ENCODE data around the gene DFFB.

DNA sequence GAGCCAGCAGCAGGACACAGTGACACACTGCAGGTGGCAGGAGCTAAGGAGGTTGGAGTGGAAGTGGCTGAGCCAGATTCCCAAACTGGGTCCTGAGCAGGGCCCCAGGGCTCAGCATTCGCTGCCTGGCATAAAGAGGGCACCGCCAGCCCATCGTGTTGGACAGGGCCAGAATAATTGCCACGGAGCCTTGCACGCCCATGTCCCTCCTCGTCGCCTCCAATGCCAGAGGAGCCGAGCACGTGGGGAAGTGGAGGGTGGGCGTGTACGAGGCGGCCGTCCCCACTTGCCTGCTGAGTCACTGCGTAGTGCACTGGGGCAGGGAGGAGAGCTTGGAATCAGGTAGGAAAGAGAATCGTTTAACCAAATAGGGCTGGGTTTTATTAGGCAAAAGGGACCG, 34.9 kb upstream of the DFFB start:
- TF ChIP-seq, protein P1, sequence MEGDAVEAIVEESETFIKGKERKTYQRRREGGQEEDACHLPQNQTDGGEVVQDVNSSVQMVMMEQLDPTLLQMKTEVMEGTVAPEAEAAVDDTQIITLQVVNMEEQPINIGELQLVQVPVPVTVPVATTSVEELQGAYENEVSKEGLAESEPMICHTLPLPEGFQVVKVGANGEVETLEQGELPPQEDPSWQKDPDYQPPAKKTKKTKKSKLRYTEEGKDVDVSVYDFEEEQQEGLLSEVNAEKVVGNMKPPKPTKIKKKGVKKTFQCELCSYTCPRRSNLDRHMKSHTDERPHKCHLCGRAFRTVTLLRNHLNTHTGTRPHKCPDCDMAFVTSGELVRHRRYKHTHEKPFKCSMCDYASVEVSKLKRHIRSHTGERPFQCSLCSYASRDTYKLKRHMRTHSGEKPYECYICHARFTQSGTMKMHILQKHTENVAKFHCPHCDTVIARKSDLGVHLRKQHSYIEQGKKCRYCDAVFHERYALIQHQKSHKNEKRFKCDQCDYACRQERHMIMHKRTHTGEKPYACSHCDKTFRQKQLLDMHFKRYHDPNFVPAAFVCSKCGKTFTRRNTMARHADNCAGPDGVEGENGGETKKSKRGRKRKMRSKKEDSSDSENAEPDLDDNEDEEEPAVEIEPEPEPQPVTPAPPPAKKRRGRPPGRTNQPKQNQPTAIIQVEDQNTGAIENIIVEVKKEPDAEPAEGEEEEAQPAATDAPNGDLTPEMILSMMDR (conservative IDR thresholded peaks at IDR 0.05; ENCODE audit: low read length): no peak
- no peak for TF ChIP-seq EZH2phosphoT487 (IDR thresholded peaks at IDR 0.05; ENCODE audit: borderline replicate concordance)
